ENCODE measurements around the gene IKZF2.

GRCh38 chr2:213122725-213123124 is 28.7 kb downstream of the IKZF2 start:
- TF ChIP-seq POLR2A (IDR thresholded peaks at IDR 0.05; ENCODE audit: low read depth, low read length), result no peak
- no peak for TF ChIP-seq POLR2AphosphoS5 (IDR thresholded peaks at IDR 0.05; ENCODE audit: low read depth, low read length)
